Keratinocyte (primary cell): ENCODE measurements around the gene SMYD3.

Experiments
- EZH2 ChIP-seq: IDR thresholded peaks from one replicate; pipeline ENCODE4 v1.6.1; 2012; ENCODE audit warnings: inconsistent platforms, mild to moderate bottlenecking, low read length, moderate library complexity
- TF ChIP-seq, protein P1 (sequence below), 3 experiments: IDR thresholded peaks in 1 of 3; conservative IDR thresholded peaks in 1 of 3; optimal IDR thresholded peaks in 1 of 3; 2 replicates in 2 of 3; 3 replicates in 1 of 3; pipeline versions ENCODE3 to v1.5.1; 2011; ENCODE audit warnings: low read length in 3 of 3, mild to moderate bottlenecking in 3 of 3, moderate library complexity in 2 of 3, control low read depth in 1 of 3, inconsistent platforms in 1 of 3; ENCODE audit not compliant: insufficient read depth in 2 of 3; ENCODE audit errors: extremely low read depth in 1 of 3

- TF ChIP-seq, protein P1, sequence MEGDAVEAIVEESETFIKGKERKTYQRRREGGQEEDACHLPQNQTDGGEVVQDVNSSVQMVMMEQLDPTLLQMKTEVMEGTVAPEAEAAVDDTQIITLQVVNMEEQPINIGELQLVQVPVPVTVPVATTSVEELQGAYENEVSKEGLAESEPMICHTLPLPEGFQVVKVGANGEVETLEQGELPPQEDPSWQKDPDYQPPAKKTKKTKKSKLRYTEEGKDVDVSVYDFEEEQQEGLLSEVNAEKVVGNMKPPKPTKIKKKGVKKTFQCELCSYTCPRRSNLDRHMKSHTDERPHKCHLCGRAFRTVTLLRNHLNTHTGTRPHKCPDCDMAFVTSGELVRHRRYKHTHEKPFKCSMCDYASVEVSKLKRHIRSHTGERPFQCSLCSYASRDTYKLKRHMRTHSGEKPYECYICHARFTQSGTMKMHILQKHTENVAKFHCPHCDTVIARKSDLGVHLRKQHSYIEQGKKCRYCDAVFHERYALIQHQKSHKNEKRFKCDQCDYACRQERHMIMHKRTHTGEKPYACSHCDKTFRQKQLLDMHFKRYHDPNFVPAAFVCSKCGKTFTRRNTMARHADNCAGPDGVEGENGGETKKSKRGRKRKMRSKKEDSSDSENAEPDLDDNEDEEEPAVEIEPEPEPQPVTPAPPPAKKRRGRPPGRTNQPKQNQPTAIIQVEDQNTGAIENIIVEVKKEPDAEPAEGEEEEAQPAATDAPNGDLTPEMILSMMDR (optimal IDR thresholded peaks at IDR 0.05 in 1 of 3, IDR thresholded peaks at IDR 0.05 in 1 of 3, conservative IDR thresholded peaks at IDR 0.05 in 1 of 3; ENCODE audit: extremely low read depth in 1 of 3, insufficient read depth in 2 of 3, low read length in 3 of 3): no peak
- no peak for TF ChIP-seq EZH2
Observed at GRCh38 chr1:245901565-245901964, 605.5 kb downstream of the SMYD3 start.
